GM18858 (cell line): ENCODE results near the gene SPATA12.

Experiments used
- ATAC-seq: cut with Tn5 transposase; IDR thresholded peaks from one replicate; pipeline ENCODE4 v1.9.1; 2021; ENCODE audit not compliant: unreplicated experiment

SPATA12 gene

DNA sequence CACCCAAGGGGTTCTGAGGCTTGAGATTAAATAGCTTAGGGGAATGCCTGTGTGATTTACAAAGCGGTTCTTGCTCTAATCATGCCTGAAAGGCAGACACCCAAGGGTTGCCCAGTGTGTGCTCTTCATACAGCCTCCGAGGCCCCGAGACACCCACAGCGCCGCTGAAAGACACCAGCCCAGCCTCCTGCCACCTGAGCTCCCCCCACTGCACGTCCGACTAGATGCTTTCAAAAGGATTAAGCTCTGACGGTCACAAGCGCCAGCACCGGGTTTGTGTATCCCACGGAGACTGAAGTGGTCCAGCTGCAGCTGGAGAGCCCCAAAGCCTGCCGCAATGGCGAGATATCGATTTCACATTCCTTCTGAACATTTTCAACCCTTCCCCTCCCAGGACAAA, 50.3 kb downstream of the SPATA12 start:
- no peak for ATAC-seq

DNA sequence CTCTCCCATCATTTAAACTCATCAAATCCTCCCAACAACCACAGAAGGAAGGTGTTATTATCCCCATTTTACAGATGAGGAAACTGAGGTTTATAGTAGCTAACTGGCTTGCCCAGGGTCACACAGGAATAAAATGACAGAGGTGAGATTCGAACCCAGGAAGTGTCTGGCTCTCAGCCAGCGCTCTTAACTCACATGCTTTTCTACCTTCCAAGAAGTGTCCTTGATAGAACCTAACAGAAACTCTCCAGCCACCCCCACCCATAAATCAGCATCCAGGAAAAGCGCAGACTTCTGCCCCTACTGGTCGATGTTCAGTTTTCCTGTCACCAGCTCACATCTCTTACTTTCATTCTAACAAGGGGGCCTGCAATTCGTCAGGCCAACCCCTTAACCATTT, 51.7 kb downstream of the SPATA12 start:
- ATAC-seq = no peak

DNA sequence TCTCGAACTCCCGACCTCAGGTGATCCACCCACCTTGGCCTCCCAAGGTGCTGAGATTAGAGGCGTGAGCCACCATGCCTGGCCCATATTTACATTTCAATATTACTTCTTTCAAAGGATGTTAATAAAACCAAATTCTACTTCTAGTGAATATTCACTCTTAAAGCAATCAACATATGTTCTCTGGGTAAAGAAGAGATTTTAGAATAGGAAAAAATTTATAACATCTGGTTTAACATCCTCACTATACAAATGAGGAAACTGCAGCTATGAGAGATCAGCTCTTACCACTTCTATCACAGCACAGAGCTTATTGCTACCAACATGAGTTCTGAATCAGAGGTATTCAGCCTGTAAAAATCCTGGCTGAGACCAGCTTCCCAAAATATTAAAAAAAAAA, 56.0 kb downstream of the SPATA12 start:
- ATAC-seq = no peak

DNA sequence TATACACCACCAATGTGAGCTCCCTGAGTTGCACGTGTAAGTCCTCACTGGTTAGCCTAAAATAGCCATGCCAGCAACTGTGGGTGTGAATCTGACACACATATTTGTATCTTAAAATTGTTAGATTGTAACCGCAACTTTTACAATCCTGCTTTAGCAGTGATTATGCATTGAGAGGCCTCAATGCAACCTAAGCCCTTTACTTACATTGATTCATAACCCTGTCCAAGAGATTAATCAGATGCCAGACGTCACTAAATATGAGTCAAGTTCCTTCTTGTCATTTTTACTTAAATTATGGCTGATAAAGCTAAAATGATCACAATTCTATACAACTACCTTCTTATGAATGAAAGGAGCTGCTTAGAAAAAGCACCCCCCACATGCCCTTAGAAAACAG, 57.8 kb downstream of the SPATA12 start:
- no peak for ATAC-seq

DNA sequence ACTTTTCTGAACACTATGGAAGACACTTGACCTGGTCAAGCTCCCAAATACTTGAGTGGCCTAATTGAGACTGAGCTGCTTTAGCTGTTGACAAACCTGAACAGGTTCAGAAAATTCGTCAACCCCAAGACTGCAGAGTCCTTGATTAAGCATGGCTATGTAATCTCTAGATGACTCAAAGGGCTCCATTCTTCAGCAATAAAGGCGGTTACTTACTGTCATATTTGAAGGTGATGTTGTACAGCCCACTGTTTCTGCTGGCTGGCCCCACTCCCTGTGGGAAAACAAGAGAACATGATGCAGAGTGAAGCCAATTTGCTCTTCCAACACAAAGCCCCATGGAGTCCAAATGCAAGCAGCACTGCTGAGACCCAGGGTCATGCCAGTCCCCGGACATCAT, 59.6 kb downstream of the SPATA12 start:
- ATAC-seq = no peak

DNA sequence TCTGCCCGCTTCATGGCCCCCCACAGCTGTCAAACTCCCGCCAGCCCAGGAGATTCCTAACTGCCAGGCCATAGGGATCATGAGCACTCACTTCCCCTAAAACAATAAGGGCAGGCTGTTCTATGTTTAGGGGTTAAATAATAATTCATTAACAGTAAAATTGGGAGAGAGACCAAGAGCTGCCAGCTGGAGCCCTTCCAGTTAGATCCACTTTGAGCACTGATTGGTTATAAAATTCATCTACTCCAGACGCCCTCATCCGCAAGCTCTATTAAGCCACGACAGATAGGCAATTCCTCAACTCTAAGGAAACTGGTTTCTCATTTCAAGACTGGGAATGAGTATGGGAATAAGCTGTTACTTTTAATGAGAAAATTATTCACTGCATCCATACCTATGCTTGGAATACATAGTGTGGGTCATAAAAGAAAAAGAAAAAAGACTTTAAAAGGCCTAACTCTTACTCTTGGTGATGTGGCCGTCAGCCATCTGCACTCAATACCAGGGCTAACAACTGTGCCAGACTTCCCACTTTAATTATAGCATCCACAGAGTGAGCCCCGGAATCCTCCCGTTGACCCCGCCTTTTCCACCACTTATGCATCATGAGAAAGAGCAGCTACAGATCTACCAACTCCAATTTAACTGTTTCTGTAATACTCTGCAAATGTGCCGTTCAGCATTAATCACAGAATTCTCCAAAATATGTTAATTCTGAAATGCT, 60.1 kb downstream of the SPATA12 start:
- no peak for ATAC-seq
